Endothelial cell of umbilical vein (primary cell): ENCODE measurements around the gene RAX. TPM values are rescaled to one million over a fixed set of nuclear protein-coding genes. Genes with fewer than 3 reads are reported as not detected.

Experiments
- BruUV-seq: library from RNA; stranded (reverse); fragments of 400-500 nt; replicated peaks from 2 replicates; lab custom pipeline; 2021; lab: Mats Ljungman, UMichigan
- CTCF ChIA-PET: fragments of 300-600, 350-600 bp; sonication (Branson Sonifier 250); formaldehyde crosslinking; loops from one replicate; lab custom pipeline; 2021; ENCODE audit warnings: antibody characterized with exemption, inconsistent platforms; lab: Charles Lee
- POLR2A ChIA-PET: fragments of 300-600, 350-600 bp; sonication (Branson Sonifier 250); formaldehyde crosslinking; loops from one replicate; lab custom pipeline; 2021; ENCODE audit warnings: antibody characterized with exemption, inconsistent platforms; lab: Charles Lee
- DNase-seq: peaks from one replicate; pipeline ENCODE4 v3.0.0-alpha.2; 2011; ENCODE audit warnings: low read depth, low spot score
- FAIRE-seq: peaks from 2 replicates; lab custom pipeline; 2011; peaks lifted over from hg19 to GRCh38; lab: Jason Lieb, UNC
- H2AFZ ChIP-seq: 2 replicates; pipeline ENCODE4 v1.6.0; 2012; ENCODE audit warnings: low read depth, low read length, control low read depth, inconsistent platforms
- H3K27ac ChIP-seq: 2 replicates; pipeline ENCODE4 v1.5.1; 2011; ENCODE audit warnings: low read depth, mild to moderate bottlenecking, control low read depth, low read length, moderate library complexity; ENCODE audit not compliant: insufficient read depth
- H3K27me3 ChIP-seq, 2 experiments: 2 replicates each; pipeline versions ENCODE4 v1.6.0 to v1.6.1; 2011; ENCODE audit warnings: low read length in 2 of 2, mixed read lengths in 1 of 2; ENCODE audit not compliant: control insufficient read depth in 2 of 2, insufficient read depth in 2 of 2
- H3K36me3 ChIP-seq, 2 experiments: 2 replicates in 1 of 2; 3 replicates in 1 of 2; pipeline ENCODE4 v1.5.1; 2011; ENCODE audit warnings: low read length in 2 of 2, mild to moderate bottlenecking in 1 of 2, moderate library complexity in 1 of 2; ENCODE audit not compliant: control insufficient read depth in 2 of 2, insufficient read depth in 2 of 2; ENCODE audit errors: extremely low read depth in 1 of 2
- H3K4me1 ChIP-seq: 3 replicates; pipeline ENCODE4 v1.5.1; 2011; ENCODE audit warnings: mild to moderate bottlenecking, low read length; ENCODE audit not compliant: control insufficient read depth, insufficient read depth; ENCODE audit errors: extremely low read depth
- H3K4me2 ChIP-seq: 2 replicates; pipeline ENCODE4 v1.6.1; 2011; ENCODE audit warnings: low read length, control low read depth, mixed read lengths; ENCODE audit not compliant: insufficient read depth
- H3K4me3 ChIP-seq, 3 experiments: fragments of 200-600 bp in 1 of 3; sonication (generic), shearing (Covaris generic) in 1 of 3; replicated peaks in 1 of 3; 2 replicates each; pipeline ENCODE4 v1.5.1; 2011 to 2016; ENCODE audit warnings: control low read depth in 3 of 3, low read length in 3 of 3, mild to moderate bottlenecking in 2 of 3, inconsistent platforms in 1 of 3, low read depth in 1 of 3, moderate library complexity in 1 of 3; ENCODE audit not compliant: insufficient read depth in 1 of 3
- H3K79me2 ChIP-seq: 2 replicates; pipeline ENCODE4 v1.6.0; 2012; ENCODE audit warnings: low read length, inconsistent platforms; ENCODE audit not compliant: control insufficient read depth, insufficient read depth
- H3K9ac ChIP-seq: replicated peaks from 2 replicates; pipeline ENCODE3; 2011; ENCODE audit warnings: low read length, control low read depth; ENCODE audit not compliant: insufficient read depth; ENCODE audit errors: extremely low read depth
- H3K9me1 ChIP-seq: replicated peaks from 3 replicates; pipeline ENCODE4 v1.6.0; 2011; ENCODE audit warnings: mild to moderate bottlenecking, low read length; ENCODE audit not compliant: control insufficient read depth, insufficient read depth; ENCODE audit errors: extremely low read depth
- H3K9me3 ChIP-seq: replicated peaks from 2 replicates; pipeline ENCODE4 v1.5.1; 2012; ENCODE audit warnings: low read length, inconsistent platforms; ENCODE audit not compliant: control insufficient read depth, insufficient read depth
- H4K20me1 ChIP-seq: replicated peaks from 2 replicates; pipeline ENCODE3; 2011; ENCODE audit warnings: mild to moderate bottlenecking, low read length; ENCODE audit not compliant: control insufficient read depth, insufficient read depth; ENCODE audit errors: extremely low read depth
- CTCF ChIP-seq, 2 donors: IDR thresholded peaks; 1 replicate in 1 of 2; 2 replicates in 1 of 2; pipeline ENCODE4 v1.5.1; 2011; ENCODE audit warnings: low read length in 2 of 2, mild to moderate bottlenecking in 2 of 2, moderate library complexity in 2 of 2, control low read depth in 1 of 2, inconsistent platforms in 1 of 2, low read depth in 1 of 2; ENCODE audit not compliant: insufficient read depth in 1 of 2; ENCODE audit errors: extremely low read depth in 1 of 2
- EZH2 ChIP-seq: IDR thresholded peaks from 2 replicates; pipeline ENCODE4 v1.6.1; 2012; ENCODE audit warnings: borderline replicate concordance, low read depth, mild to moderate bottlenecking, moderate library complexity, low read length, inconsistent platforms; ENCODE audit not compliant: severe bottlenecking
- FOS ChIP-seq: IDR thresholded peaks from 2 replicates; pipeline ENCODE4 v1.6.1; 2011; ENCODE audit warnings: mild to moderate bottlenecking, low read length, moderate library complexity, borderline replicate concordance; ENCODE audit not compliant: insufficient read depth
- GATA2 ChIP-seq: IDR thresholded peaks from 2 replicates; pipeline ENCODE4 v1.7.0; 2011; ENCODE audit warnings: low read depth, mild to moderate bottlenecking, moderate library complexity, mixed read lengths, low read length; ENCODE audit not compliant: insufficient read length, insufficient read depth
- JUN ChIP-seq: IDR thresholded peaks from 2 replicates; pipeline ENCODE4 v1.6.1; 2011; ENCODE audit warnings: borderline replicate concordance, low read depth; ENCODE audit not compliant: insufficient read length, insufficient read depth
- MAX ChIP-seq: IDR thresholded peaks from 2 replicates; pipeline ENCODE4 v1.6.1; 2011; ENCODE audit not compliant: insufficient read depth, insufficient read length
- MYC ChIP-seq: IDR thresholded peaks from one replicate; pipeline ENCODE4 v1.6.1; 2011; ENCODE audit warnings: mild to moderate bottlenecking, low read depth, low read length
- POLR2A ChIP-seq: IDR thresholded peaks from 2 replicates; pipeline ENCODE4 v1.6.1; 2012; ENCODE audit warnings: low read depth, mild to moderate bottlenecking, control low read depth, low read length
- POLR2AphosphoS5 ChIP-seq: IDR thresholded peaks from 2 replicates; pipeline ENCODE4 v1.6.1; 2012; ENCODE audit warnings: low read depth, mild to moderate bottlenecking, control low read depth, low read length, moderate library complexity; ENCODE audit not compliant: insufficient read depth
- dilution Hi-C: fragments of 300-500 bp; cut with MboI; formaldehyde crosslinking; loops from one replicate; pipeline ENCODE4 v1.15.0; 2019; ENCODE audit warnings: low sequenced_read_pairs; ENCODE audit not compliant: extremely low pct_ligation_motif_present
- intact Hi-C: fragments of 100-400 bp; cut with micrococcal nuclease; formaldehyde crosslinking; loops from one replicate; pipeline ENCODE4 v1.10.0; 2022
- polyA plus RNA-seq, 4 experiments: library from polyadenylated mRNA; depleted of rRNA in 3 of 4; stranded (reverse) in 3 of 4; unstranded in 1 of 4; fragments of >200 nt; gene quantifications; 2 replicates each; pipeline versions ENCODE4 v1.2.1 to v1.2.3, GENCODE V29; 2011 to 2012; ENCODE audit warnings: missing spikeins in 1 of 4
- total RNA-seq: library from RNA; stranded (reverse); gene quantifications from 2 replicates; pipeline ENCODE4 v1.2.3, GENCODE V29; 2021

Gene RAX
- total and polyA plus RNA-seq, 2 donors (not counting 3 experiments of a cell fraction or from before 2014, with no cell fraction given), result not detected

- FAIRE-seq, result no peak
- no peak overlapping the region for H3K27ac ChIP-seq
- H3K4me1 ChIP-seq, result no peaks in the 10 kb centered on the region
- H3K79me2 ChIP-seq, result no peaks in the 10 kb centered on the region
- no peak for DNase-seq
- dilution Hi-C loops, result no loop called here
- no peak overlapping the region for H3K4me2 ChIP-seq
- H4K20me1 ChIP-seq, result no peaks in the 10 kb centered on the region
- H3K9ac ChIP-seq, result no peak overlapping the region
- no peaks in the 10 kb centered on the region for H3K9me1 ChIP-seq
- POLR2A ChIA-PET, result no interaction called here
- no peaks in the 10 kb centered on the region for H3K36me3 ChIP-seq
- no peak overlapping the region for H2AFZ ChIP-seq
- intact Hi-C loops, result no loop called here
- H3K9me3 ChIP-seq, result no peaks in the 10 kb centered on the region
- no peaks in the 10 kb centered on the region for H3K27me3 ChIP-seq
- H3K4me3 ChIP-seq, result no peak overlapping the region
- BruUV-seq, result no TSS peak
- CTCF ChIA-PET, result interaction anchor here (2.4 kb wide), 1 partner anchor 10 kb away, joined by 7 read pairs; no protein-coding TSS in a partner anchor
- TF ChIP-seq EZH2 (no peak), JUN (no peak), POLR2A (no peak), GATA2 (no peak)
Measured at GRCh38 chr18:59238385-59238784, 34.9 kb downstream of the RAX start.

GRCh38 chr18:59233017-59233410 lies 40.2 kb downstream of the RAX start:
- intact Hi-C loops (no loop called here), dilution Hi-C loops (no loop called here)
- Histone ChIP-seq H4K20me1 (no peaks in the 10 kb centered on the region), H3K79me2 (no peaks in the 10 kb centered on the region), H3K9ac (no peak overlapping the region), H3K4me3 (no peak overlapping the region), H3K9me1 (no peaks in the 10 kb centered on the region), H3K27ac (no peak overlapping the region), H2AFZ (no peak overlapping the region), H3K4me1 (no peaks in the 10 kb centered on the region), H3K4me2 (no peak overlapping the region), H3K27me3 (peaks cover 0 to 3% of the 10 kb centered on the region in 2 experiments), H3K9me3 (no peaks in the 10 kb centered on the region), H3K36me3 (no peaks in the 10 kb centered on the region)
- BruUV-seq, result no TSS peak
- CTCF ChIA-PET, result no interaction called here
- TF ChIP-seq JUN (no peak), POLR2A (no peak), EZH2 (no peak), CTCF (IDR thresholded peaks at IDR 0.05; ENCODE audit: extremely low read depth in 1 of 2, insufficient read depth in 1 of 2, low read depth in 1 of 2, low read length in 2 of 2) (no peak), GATA2 (no peak), MYC (no peak), MAX (no peak), POLR2AphosphoS5 (no peak), FOS (no peak)
- FAIRE-seq (no peak), DNase-seq (no peak)
- POLR2A ChIA-PET, result no interaction called here
